HL-60/S4 treated with retinoic acid at 250 ng/mL for 4 days and 3 days (cell line): Measurements from ENCODE around the gene RHNO1.

Source experiments
- in situ Hi-C: fragments of 300-500 bp; cut with MboI; formaldehyde crosslinking; loops from 2 replicates; pipeline ENCODE4 v1.7.0; 2022; ENCODE audit warnings: low sequenced_read_pairs

RHNO1 gene

GRCh38 chr12:2897418-2897817 is 20.4 kb downstream of the RHNO1 start:
- in situ Hi-C loops = no loop called here

DNA sequence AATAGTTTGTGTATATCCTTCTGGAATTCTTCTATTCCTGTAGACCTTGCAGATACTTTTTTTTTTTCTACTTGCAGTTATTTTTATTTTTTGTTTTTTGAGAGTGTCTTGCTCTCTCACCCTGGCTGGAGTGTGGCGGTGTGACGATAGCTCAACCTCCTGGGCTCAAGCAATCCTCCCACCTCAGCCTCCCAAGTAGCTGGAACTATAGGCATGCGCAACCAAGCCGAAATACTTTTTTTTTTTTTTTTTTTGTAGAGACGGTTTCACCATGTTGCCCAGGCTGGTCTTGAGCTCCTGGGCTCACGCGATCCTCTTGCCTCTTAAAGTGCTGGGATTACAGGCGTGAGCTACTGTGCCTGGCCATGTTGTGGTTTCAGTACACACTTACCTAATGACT is 23.6 kb downstream of the RHNO1 start:
- in situ Hi-C loops = no loop called here

DNA sequence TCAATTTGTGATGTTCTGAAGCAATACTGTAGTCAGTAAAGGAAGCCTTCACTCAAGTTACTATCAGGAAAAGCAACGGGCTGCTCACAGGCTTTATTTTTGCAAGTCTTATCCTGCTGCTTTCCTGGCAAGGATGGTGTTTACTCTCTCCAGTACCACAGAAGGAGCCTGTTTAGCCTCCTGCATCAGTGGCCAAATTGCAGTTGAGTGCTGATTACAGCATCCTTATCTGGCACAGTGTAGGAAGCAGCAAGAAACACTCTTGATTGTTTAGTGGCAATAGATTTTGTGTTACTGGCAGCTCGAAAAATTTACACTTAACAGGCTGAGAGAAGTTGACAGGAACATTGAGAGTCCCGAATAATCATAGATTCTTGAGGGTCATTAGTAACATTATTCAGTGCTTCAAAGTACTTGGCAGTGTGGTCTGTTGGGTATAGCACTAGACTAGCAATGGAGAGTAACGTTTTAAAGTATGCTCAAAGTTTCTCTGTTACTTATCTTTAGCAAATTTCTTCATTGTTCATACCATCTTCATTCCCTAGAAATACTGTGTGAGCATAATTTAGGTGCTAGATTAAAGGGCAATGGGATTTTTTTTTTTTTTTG is 25.4 kb downstream of the RHNO1 start:
- in situ Hi-C loops = no loop called here

DNA sequence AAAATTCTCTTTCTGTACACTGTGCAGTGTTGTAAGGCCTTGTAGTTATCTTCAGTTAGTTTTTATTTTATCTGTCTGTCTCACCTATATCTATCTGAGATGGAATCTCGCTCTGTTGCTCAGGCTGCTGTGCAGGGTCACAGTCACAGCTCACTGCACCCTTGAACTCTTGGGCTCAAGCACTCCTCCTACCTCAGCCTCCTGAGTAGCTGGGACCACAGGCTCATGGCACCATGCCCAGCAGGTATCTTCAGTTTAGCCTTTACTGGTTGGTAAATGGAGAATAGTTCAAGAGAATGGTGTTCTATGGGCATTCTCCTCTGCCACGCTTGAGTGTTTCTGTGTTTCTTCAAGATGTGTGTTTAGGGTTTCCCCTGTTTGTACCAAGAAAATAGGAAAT is 27.2 kb downstream of the RHNO1 start:
- in situ Hi-C loops = no loop called here

DNA sequence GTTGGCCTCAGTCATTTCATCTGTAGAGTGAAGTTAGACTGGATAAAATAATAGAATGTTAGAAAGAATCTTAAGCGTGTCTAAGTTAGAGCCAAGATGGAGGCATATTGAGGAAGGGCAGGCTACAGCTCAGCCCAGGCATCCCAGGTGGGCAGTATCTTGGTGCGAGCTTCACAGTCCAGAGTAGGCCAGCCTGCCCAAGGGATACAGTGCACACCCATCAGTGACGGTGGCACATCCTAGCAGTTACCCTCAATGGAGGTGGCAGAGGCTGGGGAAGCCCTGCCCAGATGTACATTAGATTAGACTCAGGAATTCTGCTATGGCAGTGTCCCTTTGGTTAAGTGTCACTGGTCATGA is 35.2 kb downstream of the RHNO1 start:
- in situ Hi-C loops = no loop called here

DNA sequence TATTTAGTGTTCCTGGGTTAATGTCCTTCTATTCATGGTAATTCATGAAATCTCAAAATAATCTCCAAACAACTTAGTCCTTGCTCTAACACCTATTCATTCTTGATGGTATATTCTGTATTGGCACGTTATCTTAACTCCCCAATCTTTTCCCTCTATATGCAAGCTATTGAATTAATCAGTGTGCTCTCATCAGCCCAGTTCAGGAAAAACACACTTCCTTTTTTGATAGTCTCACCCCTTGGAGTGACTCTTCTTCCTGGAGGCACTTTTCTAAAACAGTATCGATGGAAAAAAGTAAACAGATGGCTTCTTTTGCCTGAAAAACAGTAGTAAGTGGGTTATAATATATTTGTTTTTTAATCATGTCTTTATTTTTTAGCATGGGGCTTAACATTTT is 42.2 kb downstream of the RHNO1 start:
- in situ Hi-C loops = no loop called here

- in situ Hi-C loops = no loop called here
Measured at GRCh38 chr12:2922329-2922728, 45.3 kb downstream of the RHNO1 start.

GRCh38 chr12:2923057-2923456 is 46.0 kb downstream of the RHNO1 start:
- in situ Hi-C loops = no loop called here

DNA sequence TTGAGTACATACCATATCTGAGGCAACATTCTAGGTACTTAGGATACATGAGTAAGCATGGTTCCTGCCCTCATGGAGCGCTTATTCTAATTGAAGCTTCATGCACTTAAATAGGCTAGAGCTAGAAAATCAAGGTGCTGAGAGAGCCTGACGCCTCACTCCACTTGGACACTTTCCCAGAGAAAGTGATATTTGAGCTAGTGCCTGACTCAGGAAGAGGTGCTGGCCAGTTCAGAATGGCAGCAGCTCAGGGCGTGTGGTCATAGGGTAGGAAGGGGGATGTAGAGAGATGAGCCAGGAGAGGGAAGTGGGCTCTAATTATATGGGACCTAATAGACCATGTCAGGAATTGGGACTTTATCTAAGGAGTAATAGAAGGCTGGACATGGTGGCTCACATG is 47.0 kb downstream of the RHNO1 start:
- in situ Hi-C loops = no loop called here

DNA sequence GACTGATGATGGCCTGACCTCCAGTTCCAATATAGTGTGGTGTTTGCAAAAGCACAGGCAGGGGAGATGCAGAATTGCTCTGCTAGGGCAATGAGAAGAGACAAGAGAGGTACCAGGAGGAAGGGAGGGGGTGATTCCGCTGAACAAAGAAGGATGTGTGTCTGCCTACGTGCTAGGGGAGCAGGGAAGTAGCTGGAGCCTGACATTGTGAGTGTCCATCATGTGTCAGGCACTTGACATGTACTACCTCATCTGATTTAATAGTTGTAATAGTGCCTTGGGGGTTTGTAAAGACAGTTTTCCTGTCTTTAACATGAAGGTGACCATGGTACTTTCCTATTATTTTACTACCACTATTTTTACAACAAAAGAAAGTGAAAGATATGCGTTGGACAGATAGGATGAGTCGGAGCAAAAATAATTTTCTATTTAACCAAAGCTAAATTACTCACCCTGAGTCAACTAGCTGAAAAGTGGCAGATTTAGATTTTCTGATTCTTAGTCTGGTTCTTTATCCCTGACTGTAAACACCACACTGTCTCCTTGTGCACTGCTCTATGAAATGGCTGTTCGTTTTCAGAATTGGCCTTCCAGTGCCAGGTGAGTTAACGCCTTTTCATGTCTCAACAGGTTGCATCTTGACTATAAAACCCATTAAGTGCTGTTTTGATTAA is 48.4 kb downstream of the RHNO1 start:
- in situ Hi-C loops = no loop called here

DNA sequence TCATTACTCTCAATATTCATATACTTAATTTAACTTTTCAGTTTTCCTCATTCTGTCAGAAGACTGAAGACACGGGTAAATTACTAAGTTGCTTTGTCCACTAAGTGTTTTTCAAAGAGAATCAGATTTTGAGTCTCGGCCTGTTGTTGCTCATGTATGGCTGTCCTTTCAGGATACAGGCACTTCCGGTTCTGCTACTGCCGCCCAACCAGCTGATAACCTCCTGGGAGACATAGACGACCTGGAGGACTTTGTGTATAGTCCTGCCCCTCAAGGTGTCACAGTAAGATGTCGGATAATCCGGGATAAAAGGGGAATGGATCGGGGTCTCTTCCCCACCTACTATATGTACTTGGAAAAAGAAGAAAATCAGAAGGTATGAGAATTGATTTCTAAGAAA is 53.8 kb downstream of the RHNO1 start:
- in situ Hi-C loops = no loop called here

DNA sequence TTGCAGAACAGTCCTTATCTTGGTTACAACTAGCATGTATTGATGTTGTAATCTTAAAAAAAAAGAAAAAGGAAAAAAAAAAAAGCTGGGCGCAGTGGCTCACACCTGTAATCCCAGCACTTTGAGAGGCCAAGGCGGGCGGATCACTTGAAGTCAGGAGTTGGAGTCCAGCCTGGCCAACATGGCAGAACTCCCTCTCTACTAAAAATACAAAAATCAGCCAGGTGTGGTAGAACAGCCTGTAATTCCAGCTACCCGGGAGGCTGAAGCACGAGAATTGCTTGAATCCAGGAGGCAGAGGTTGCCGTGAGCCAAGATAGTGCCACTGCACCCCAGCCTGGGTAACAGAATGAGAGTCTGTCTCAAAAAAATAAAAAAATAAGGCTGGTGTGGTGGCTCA is 56.6 kb downstream of the RHNO1 start:
- in situ Hi-C loops = no loop called here

GRCh38 chr12:2934371-2934770 is 57.3 kb downstream of the RHNO1 start:
- in situ Hi-C loops = no loop called here

DNA sequence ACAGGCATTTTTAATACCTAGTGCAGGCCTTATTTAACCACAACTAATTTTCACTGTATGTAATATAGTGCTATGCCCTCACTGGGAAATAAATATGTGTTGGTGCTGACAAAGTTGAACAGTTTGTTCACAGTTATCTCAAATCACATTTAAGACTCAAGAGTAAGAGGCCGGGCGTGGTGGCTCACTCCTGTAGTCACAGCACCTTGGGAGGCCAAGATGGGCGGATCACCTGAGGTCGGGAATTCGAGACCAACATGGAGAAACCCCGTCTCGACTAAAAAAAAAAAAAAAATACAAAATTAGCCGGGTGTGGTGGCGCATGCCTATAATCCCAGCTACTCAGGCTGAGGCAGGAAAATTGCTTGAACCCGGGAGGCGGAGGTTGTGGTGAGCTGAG is 59.3 kb downstream of the RHNO1 start:
- in situ Hi-C loops = no loop called here

GRCh38 chr12:2937500-2937899 is 60.5 kb downstream of the RHNO1 start:
- in situ Hi-C loops = no loop called here
